ENCODE results near the gene NACAD. TPM values are rescaled to one million over a fixed set of nuclear protein-coding genes. Genes with fewer than 3 reads are reported as not detected.

NACAD gene
- total and polyA plus RNA-seq, 2 of the 4 experiments (the other 2 are of a cell fraction): 0.54 to 2.2 TPM

- TF ChIP-seq MAZ (IDR thresholded peaks at IDR 0.05; ENCODE audit: borderline replicate concordance, low read depth, low read length) (no peak), RFX5 (IDR thresholded peaks at IDR 0.05; ENCODE audit: low read depth, low read length) (no peak), MXI1 (IDR thresholded peaks at IDR 0.05; ENCODE audit: borderline replicate concordance, low read depth, low read length) (no peak), RCOR1 (IDR thresholded peaks at IDR 0.05; ENCODE audit: insufficient replicate concordance, low read length) (no peak), ELK1 (IDR thresholded peaks at IDR 0.05; ENCODE audit: borderline replicate concordance, low read depth, low read length) (no peak), NFE2L2 (IDR thresholded peaks at IDR 0.05; ENCODE audit: low read depth, low read length) (no peak), CTCF (conservative IDR thresholded peaks at IDR 0.05; ENCODE audit: low read depth, low read length) (no peak), USF2 (IDR thresholded peaks at IDR 0.05; ENCODE audit: low read depth, low read length) (no peak), POLR2A (IDR thresholded peaks at IDR 0.05; ENCODE audit: low read depth, low read length) (no peak), RAD21 (IDR thresholded peaks at IDR 0.05; ENCODE audit: low read length) (no peak), FOS (IDR thresholded peaks at IDR 0.05; ENCODE audit: low read depth, low read length) (no peak), MAFK (IDR thresholded peaks at IDR 0.05; ENCODE audit: low read depth, low read length) (no peak)
- H4K20me1 ChIP-seq (ENCODE audit: insufficient read depth, low read length): peaks cover 34% of the 10 kb centered on the region
- CTCF ChIA-PET: interaction anchor here (0.7 kb wide), 1 partner anchor 14 kb away, joined by 3 read pairs; no protein-coding TSS in a partner anchor
- H3K9ac ChIP-seq (ENCODE audit: low read depth, low read length): no peak overlapping the region
- no peak overlapping the region for H4K8ac ChIP-seq (ENCODE audit: low read depth in 2 of 2, low read length in 2 of 2)
- DNase-seq (no peak), ATAC-seq (ENCODE audit: low read depth) (no peak)
- no peak overlapping the region for H3K4me3 ChIP-seq (ENCODE audit: insufficient read depth, low read depth, low read length)
- no peak overlapping the region for H2AK5ac ChIP-seq (ENCODE audit: low read depth, low read length)
- peaks cover 6% of the 10 kb centered on the region; the same call in 1 of the 2 replicates for H3K36me3 ChIP-seq (ENCODE audit: control insufficient read depth, insufficient read depth, low read length)
- dilution Hi-C loops (cut with HindIII; ENCODE audit: low sequenced_read_pairs, unreplicated experiment): no loop called here
- H2BK15ac ChIP-seq (ENCODE audit: low read depth, low read length): no peak overlapping the region
- peaks cover 29 to 82% of the 10 kb centered on the region in 2 experiments for H3K79me1 ChIP-seq (ENCODE audit: low read depth in 1 of 2, low read length in 2 of 2)
- H3K27me3 ChIP-seq (ENCODE audit: control insufficient read depth, insufficient read depth, low read length): no peaks in the 10 kb centered on the region
- H3K18ac ChIP-seq (ENCODE audit: low read depth, low read length): no peak overlapping the region
- H3K4me1 ChIP-seq (ENCODE audit: control insufficient read depth, insufficient read depth, low read length): peaks cover 1% of the 10 kb centered on the region
- H2AK9ac ChIP-seq (replicated peaks; ENCODE audit: low read depth, low read length, poor library complexity): no peak overlapping the region
- H2BK20ac ChIP-seq (ENCODE audit: low read depth, low read length): no peak overlapping the region
- H2AFZ ChIP-seq (replicated peaks; ENCODE audit: low read length, poor library complexity): no peak overlapping the region
- no peak overlapping the region for H3K27ac ChIP-seq (ENCODE audit: insufficient read depth, low read length)
- intact Hi-C loops (cut with micrococcal nuclease): no loop called here
- no TSS peak for BruUV-seq (replicated peaks)
- in situ Hi-C loops (cut with MboI; ENCODE audit: low sequenced_read_pairs): no loop called here
- no peak overlapping the region for H3K4ac ChIP-seq (ENCODE audit: low read depth, low read length)
- POLR2A ChIA-PET (ENCODE audit: unreplicated experiment): no interaction called here
- H2BK5ac ChIP-seq (ENCODE audit: low read depth, low read length, poor library complexity, severe bottlenecking): no peak overlapping the region
- no peaks in the 10 kb centered on the region for H3K9me3 ChIP-seq (ENCODE audit: control insufficient read depth, insufficient read depth, low read length)
- H4K91ac ChIP-seq (ENCODE audit: insufficient read depth, low read depth, low read length): no peak overlapping the region
- H2BK120ac ChIP-seq (ENCODE audit: low read depth, low read length): no peak overlapping the region
- no peak overlapping the region for H3K4me2 ChIP-seq (ENCODE audit: low read depth, low read length)
- H3K9me1 ChIP-seq (ENCODE audit: insufficient read depth, low read length): peaks cover 21% of the 10 kb centered on the region
- H3K14ac ChIP-seq (replicated peaks; ENCODE audit: low read depth, low read length): peak overlapping the region; percentile 63; the same call in 1 of the 2 replicates
- 94% methylated on average over 2 of the region's 5 CpGs; no CpG with 5 or more reads in 1 of the 2 experiments for WGBS, 2 experiments (ENCODE audit: extremely low coverage in 2 of 2, insufficient read length in 1 of 2)
- H3K56ac ChIP-seq (ENCODE audit: extremely low read depth, insufficient read depth, low read length): no peak overlapping the region
- no peak overlapping the region for H3K23ac ChIP-seq (ENCODE audit: low read depth, low read length)
- H4K5ac ChIP-seq (ENCODE audit: low read depth, low read length): no peak overlapping the region
Measured at GRCh38 chr7:45057878-45058277, 30.9 kb downstream of the NACAD start.
